ENCODE results near the gene TMEM263.
A peak's percentile ranks its signal among the peaks of the same experiment; 100 is the strongest.

GRCh38 chr12:106985479-106985878, 29.8 kb downstream of the TMEM263 start:
- no peak for TF ChIP-seq HNF4G (IDR thresholded peaks at IDR 0.05; ENCODE audit: borderline replicate concordance, low read depth, low read length)
- no peak for TF ChIP-seq HNF4G (CRISPR knock-in tag; IDR thresholded peaks at IDR 0.05; ENCODE audit: borderline replicate concordance, low read depth)
- TF ChIP-seq ZNF331 (CRISPR knock-in tag; IDR thresholded peaks at IDR 0.05), result no peak
- TF ChIP-seq E2F1 (CRISPR knock-in tag; IDR thresholded peaks at IDR 0.05), result no peak
- TF ChIP-seq GMEB1 (CRISPR knock-in tag; IDR thresholded peaks at IDR 0.05; ENCODE audit: borderline replicate concordance), result no peak
- no peak for TF ChIP-seq FOXM1 (CRISPR knock-in tag; IDR thresholded peaks at IDR 0.05)
- TF ChIP-seq CTCF (CRISPR knock-in tag; IDR thresholded peaks at IDR 0.05), result peak; percentile 51
- TF ChIP-seq ZNF639 (CRISPR knock-in tag; conservative IDR thresholded peaks at IDR 0.05), result no peak
